Gastroesophageal sphincter (tissue), 3 donors: ENCODE results near the gene BASP1.

Experiments used
- POLR2A ChIP-seq, 2 donors: fragments of 450-650 bp; IDR thresholded peaks; one replicate each; pipeline ENCODE4 v1.6.1; 2017; ENCODE audit warnings: antibody characterized with exemption in 2 of 2, mild to moderate bottlenecking in 2 of 2, moderate library complexity in 1 of 2
- POLR2AphosphoS5 ChIP-seq: sonication (generic); formaldehyde crosslinking; IDR thresholded peaks from one replicate; pipeline ENCODE4 v1.6.1; 2017; ENCODE audit warnings: antibody characterized with exemption
- TF ChIP-seq, protein P1 (sequence below), 4 experiments: fragments of 200-600 bp in 2 of 4; fragments of 450-650 bp in 2 of 4; sonication (generic) in 1 of 4; IDR thresholded peaks; one replicate each; pipeline ENCODE4 v1.5.1; 2017 to 2019; ENCODE audit warnings: antibody characterized with exemption in 4 of 4, mild to moderate bottlenecking in 2 of 4, moderate library complexity in 2 of 4

DNA sequence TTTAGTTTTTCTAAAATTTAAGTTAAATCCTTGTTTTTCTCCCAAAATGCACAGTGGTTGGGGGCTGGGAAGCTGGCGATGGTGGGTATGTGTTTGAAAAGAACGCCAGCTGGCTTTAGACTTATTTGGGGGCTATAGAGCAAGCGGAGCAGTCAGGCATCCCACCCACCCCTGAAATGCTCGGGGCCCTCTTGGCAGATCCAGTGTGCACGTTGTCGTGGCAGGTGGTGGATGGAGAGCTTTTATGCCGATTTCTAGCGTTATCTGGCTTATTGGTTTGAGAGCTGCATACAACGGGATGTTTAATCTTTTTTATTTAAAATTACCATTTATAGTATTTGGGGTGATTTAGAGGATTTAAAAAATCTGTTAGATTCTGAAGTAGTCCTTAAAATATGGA is 8.1 kb downstream of the BASP1 start:
- TF ChIP-seq, protein P1, sequence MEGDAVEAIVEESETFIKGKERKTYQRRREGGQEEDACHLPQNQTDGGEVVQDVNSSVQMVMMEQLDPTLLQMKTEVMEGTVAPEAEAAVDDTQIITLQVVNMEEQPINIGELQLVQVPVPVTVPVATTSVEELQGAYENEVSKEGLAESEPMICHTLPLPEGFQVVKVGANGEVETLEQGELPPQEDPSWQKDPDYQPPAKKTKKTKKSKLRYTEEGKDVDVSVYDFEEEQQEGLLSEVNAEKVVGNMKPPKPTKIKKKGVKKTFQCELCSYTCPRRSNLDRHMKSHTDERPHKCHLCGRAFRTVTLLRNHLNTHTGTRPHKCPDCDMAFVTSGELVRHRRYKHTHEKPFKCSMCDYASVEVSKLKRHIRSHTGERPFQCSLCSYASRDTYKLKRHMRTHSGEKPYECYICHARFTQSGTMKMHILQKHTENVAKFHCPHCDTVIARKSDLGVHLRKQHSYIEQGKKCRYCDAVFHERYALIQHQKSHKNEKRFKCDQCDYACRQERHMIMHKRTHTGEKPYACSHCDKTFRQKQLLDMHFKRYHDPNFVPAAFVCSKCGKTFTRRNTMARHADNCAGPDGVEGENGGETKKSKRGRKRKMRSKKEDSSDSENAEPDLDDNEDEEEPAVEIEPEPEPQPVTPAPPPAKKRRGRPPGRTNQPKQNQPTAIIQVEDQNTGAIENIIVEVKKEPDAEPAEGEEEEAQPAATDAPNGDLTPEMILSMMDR (IDR thresholded peaks at IDR 0.05), result no peak
- no peak for TF ChIP-seq POLR2AphosphoS5
- TF ChIP-seq POLR2A (IDR thresholded peaks at IDR 0.05), result no peak
